NCI-H1436 (cell line): ENCODE measurements around the gene MTA3.
"Not testable (repeated sequence)": the region's sequence is repeated elsewhere in the genome, so short reads cannot be mapped to it uniquely, and the experiment has no call there.

ENCODE experiments used
- DNase-seq: peaks from one replicate; lab custom pipeline; 2025; lab: John Stamatoyannopoulos, UW

MTA3 gene

DNA sequence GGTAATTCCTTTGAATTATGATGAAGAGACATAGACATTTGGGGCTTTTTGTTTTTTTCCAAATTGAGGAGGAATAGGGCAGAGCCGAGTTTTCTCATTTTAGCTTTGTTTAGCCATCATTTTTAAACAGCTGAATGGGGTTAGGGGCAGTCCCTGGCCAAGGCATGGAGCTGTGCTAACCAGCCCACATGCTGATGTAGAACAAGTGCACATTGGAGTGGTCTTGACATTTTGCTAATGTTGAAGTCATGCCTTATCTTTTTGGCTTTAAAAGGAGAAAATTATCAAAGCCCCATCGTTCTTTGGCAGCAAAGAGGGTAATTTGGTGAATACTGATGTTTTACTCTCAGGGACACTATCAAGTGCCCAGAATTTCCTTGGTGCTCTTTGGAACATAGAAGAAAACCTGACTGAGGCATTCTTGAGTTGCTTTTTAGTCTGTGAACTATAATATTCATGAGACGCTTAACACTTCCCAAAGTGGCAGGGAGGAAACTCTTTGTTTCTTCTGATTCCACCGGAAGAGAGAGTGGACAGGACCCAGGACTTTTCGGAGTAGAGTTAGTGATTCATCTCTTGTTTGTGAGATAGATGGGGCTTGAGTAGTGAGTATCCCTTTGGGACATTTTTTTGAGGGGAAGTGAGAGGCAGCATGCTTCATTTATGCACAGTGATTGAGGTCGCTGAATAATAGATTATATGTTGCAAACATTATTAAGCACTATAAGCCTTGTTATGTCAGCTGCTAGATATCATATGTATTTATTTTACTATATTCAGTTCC is 45.0 kb downstream of the MTA3 start:
- DNase-seq: no peak

DNA sequence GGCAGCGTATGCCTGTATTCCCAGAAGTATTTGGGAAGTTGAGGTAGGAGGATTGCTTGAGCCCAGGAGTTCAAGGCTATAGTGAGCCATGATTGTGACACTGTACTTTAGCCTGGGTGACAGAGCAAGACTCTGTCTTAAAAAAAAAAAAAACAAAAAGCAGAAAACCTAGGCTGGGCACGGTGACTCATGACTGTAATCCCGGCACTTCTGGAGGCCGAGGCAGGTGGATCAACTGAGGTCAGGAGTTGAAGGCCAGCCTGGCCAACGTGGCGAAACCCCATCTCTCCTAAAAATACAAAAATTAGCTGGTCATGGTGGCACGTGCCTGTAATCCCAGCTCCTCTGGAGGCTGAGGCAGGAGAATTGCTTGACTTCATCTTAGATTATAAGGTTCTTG is 46.4 kb downstream of the MTA3 start:
- DNase-seq: no peak

DNA sequence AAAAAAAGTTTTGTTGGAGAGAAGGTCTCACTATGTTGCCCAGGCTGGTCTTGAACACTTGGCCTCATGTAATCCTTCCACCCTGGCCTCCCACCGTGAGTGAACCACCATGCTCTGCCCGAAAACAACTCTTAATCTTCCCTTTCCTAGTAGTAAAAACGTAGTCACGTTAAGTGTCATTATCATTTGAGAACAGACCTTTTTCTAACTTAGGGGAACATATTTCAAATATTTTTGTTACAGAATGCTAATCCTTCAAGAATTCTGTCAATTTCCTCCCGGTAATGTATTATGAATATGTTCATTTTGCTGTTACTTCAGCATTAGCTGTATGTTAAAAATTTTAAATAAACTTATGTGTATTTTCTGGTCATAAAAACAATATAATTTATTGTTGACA is 49.7 kb downstream of the MTA3 start:
- DNase-seq: no peak

DNA sequence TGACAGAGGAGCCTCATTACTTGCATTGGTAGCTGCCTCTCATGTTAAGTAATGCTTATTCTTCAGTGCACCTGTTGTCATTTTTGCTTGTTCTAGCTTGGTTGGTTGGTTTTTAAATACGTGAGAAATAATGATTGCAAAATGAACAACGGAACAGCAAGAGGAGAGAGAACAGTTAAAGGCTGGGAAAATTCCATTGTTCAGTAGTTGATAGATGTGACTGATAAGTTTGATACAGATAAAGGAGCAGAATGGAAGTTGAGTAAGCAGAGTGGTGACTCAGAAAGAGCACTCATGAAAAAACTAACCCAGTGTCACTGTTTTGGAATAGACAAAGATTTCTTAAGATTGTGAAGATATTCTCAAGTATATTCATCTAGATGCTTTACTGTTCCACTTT is 50.5 kb downstream of the MTA3 start:
- no peak for DNase-seq

- not testable (repeated sequence) for DNase-seq
Measured at GRCh38 chr2:42621626-42622025, 53.2 kb downstream of the MTA3 start.

- DNase-seq: no peak
Measured at GRCh38 chr2:42622943-42623676, 54.7 kb downstream of the MTA3 start.

DNA sequence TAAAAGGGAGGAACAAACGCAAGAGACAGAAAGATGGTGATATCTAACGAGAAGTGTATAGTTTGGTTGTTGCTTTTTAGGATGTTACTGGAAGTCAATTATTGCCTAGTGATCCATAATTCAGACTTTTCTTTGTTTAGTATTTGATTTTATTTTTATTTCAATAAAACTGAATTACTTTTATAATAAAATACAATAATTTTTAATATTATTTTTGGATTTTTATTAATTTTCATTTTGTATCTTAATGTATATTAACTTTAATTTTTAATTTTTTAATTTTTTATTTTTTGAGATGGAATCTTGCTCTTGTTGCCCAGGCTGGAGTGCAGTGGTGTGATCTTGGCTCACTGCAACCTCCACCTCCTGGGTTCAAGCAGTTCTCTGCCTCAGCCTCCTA is 55.6 kb downstream of the MTA3 start:
- DNase-seq: no peak

GRCh38 chr2:42628024-42628423 is 59.6 kb downstream of the MTA3 start:
- not testable (repeated sequence) for DNase-seq

GRCh38 chr2:42636934-42637333 is 68.5 kb downstream of the MTA3 start:
- DNase-seq: no peak

- DNase-seq: no peak
Measured at GRCh38 chr2:42638080-42638784, 69.8 kb downstream of the MTA3 start.

DNA sequence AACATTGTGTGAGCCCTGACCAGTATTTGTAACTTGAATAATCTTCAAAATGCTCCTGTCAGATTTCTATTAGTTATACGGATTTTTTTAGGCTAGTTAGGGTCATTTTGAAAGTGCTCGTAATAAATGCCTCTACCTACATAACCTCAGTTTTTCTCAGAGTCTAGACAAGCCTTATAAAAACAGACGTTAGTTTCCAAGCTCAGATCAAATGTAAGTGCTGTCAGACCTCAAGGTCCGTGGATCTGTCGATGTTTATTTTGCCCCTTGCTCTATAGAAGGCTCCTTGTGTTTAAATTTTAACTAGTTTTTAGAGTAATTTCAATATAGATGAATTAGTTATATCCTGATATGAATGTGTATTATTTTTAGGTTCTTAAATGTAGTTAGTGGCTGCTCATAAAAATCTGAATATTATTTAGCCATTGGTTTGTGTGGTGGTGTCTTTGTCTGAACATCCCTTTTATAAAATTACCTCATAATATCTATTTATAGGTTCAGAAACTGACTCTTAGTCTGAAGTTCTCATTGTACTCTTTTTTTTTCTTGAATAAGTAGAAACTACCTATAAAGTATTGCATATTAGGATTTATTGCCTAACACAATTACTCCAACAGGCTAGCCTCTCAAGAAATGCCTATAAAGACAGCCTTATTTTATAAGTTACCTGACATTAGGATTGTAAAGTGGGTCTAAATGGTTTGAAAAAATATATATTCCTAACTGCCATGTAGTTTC is 71.1 kb downstream of the MTA3 start:
- DNase-seq: no peak

- no peak for DNase-seq
Measured at GRCh38 chr2:42640261-42640660, 71.8 kb downstream of the MTA3 start.

GRCh38 chr2:42642371-42642770 is 73.9 kb downstream of the MTA3 start:
- DNase-seq: not testable (repeated sequence)

- no peak for DNase-seq
Measured at GRCh38 chr2:42645551-42645950, 77.1 kb downstream of the MTA3 start.

DNA sequence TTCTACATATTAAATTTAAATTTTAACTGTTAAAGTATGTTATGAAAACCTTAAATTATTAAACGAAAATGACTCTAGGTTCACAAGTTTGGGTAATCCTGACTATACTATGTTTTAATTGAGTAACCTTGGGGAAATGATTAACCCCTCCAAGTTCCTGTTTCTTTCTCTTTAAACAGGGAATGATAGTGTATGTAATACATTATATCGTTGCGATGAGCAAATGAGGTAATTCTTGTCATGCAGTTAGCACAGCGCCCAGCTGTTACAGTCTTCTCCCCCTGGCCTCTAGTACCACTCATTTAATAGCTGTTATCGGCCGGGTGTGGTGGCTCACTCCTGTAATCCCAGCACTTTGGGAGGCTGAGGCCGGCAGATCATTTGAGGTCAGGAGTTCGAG is 80.4 kb downstream of the MTA3 start:
- no peak for DNase-seq

GRCh38 chr2:42651057-42651456 is 82.6 kb downstream of the MTA3 start:
- no peak for DNase-seq

- DNase-seq: no peak
Measured at GRCh38 chr2:42652086-42652485, 83.7 kb downstream of the MTA3 start.

DNA sequence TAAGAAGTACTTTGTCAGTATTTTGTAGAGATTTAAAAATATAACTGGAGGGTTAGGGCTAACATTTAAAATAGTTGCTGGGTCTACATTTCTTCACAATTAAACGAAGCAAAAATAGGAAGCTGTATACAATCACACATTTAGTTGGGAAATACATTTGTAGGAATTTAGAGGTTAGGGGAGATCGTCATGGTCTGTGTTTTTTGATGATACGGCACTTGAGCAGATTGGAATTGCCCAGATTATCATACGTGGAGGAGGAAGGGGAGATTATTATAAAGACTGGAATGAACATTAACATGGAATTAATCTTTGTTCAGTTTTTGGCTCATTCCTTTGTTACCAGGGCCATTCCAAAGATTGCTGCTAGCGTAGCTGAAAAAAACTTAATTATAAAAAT is 84.6 kb downstream of the MTA3 start:
- DNase-seq: no peak

- no peak for DNase-seq
Measured at GRCh38 chr2:42653908-42654445, 85.5 kb downstream of the MTA3 start.

- DNase-seq: no peak
Measured at GRCh38 chr2:42658306-42658705, 89.9 kb downstream of the MTA3 start.

GRCh38 chr2:42659609-42660008 is 91.2 kb downstream of the MTA3 start:
- no peak for DNase-seq
